Endothelial cell of umbilical vein (primary cell): Measurements from ENCODE around the gene SLC26A8.

Experiments used
- EZH2 ChIP-seq: IDR thresholded peaks from 2 replicates; pipeline ENCODE4 v1.6.1; 2012; ENCODE audit warnings: borderline replicate concordance, low read depth, mild to moderate bottlenecking, moderate library complexity, low read length, inconsistent platforms; ENCODE audit not compliant: severe bottlenecking
- FOS ChIP-seq: IDR thresholded peaks from 2 replicates; pipeline ENCODE4 v1.6.1; 2011; ENCODE audit warnings: mild to moderate bottlenecking, low read length, moderate library complexity, borderline replicate concordance; ENCODE audit not compliant: insufficient read depth
- GATA2 ChIP-seq: IDR thresholded peaks from 2 replicates; pipeline ENCODE4 v1.7.0; 2011; ENCODE audit warnings: low read depth, mild to moderate bottlenecking, moderate library complexity, mixed read lengths, low read length; ENCODE audit not compliant: insufficient read length, insufficient read depth
- JUN ChIP-seq: IDR thresholded peaks from 2 replicates; pipeline ENCODE4 v1.6.1; 2011; ENCODE audit warnings: borderline replicate concordance, low read depth; ENCODE audit not compliant: insufficient read length, insufficient read depth
- POLR2A ChIP-seq: IDR thresholded peaks from 2 replicates; pipeline ENCODE4 v1.6.1; 2012; ENCODE audit warnings: low read depth, mild to moderate bottlenecking, control low read depth, low read length
- POLR2AphosphoS5 ChIP-seq: IDR thresholded peaks from 2 replicates; pipeline ENCODE4 v1.6.1; 2012; ENCODE audit warnings: low read depth, mild to moderate bottlenecking, control low read depth, low read length, moderate library complexity; ENCODE audit not compliant: insufficient read depth
- TF ChIP-seq, protein P1 (sequence below), 2 donors: IDR thresholded peaks; 1 replicate in 1 of 2; 2 replicates in 1 of 2; pipeline ENCODE4 v1.5.1; 2011; ENCODE audit warnings: low read length in 2 of 2, mild to moderate bottlenecking in 2 of 2, moderate library complexity in 2 of 2, control low read depth in 1 of 2, inconsistent platforms in 1 of 2, low read depth in 1 of 2; ENCODE audit not compliant: insufficient read depth in 1 of 2; ENCODE audit errors: extremely low read depth in 1 of 2
- TF ChIP-seq, protein P2 (sequence below): IDR thresholded peaks from 2 replicates; pipeline ENCODE4 v1.6.1; 2011; ENCODE audit not compliant: insufficient read depth, insufficient read length

DNA sequence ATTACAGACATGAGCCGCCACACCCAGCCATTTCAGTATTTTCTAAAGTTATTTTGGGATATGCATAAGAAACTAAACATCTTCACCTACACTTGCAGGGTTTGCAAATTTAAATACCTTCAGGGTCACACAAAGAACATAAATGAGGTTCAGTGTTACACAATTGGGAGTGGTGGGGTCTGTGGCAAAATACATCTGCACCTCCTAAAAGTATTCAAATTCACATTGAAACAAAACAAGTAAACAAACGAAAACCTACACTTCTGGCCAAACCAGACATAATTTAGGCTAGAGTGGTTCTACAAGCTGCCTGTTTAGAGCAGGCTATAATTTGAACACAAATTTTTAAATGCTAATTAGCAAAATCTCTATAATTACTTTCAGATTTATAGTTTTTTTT lies 37.8 kb upstream of the SLC26A8 start:
- TF ChIP-seq, protein P1, sequence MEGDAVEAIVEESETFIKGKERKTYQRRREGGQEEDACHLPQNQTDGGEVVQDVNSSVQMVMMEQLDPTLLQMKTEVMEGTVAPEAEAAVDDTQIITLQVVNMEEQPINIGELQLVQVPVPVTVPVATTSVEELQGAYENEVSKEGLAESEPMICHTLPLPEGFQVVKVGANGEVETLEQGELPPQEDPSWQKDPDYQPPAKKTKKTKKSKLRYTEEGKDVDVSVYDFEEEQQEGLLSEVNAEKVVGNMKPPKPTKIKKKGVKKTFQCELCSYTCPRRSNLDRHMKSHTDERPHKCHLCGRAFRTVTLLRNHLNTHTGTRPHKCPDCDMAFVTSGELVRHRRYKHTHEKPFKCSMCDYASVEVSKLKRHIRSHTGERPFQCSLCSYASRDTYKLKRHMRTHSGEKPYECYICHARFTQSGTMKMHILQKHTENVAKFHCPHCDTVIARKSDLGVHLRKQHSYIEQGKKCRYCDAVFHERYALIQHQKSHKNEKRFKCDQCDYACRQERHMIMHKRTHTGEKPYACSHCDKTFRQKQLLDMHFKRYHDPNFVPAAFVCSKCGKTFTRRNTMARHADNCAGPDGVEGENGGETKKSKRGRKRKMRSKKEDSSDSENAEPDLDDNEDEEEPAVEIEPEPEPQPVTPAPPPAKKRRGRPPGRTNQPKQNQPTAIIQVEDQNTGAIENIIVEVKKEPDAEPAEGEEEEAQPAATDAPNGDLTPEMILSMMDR (IDR thresholded peaks at IDR 0.05; ENCODE audit: extremely low read depth in 1 of 2, insufficient read depth in 1 of 2, low read depth in 1 of 2, low read length in 2 of 2), result no peak
- no peak for TF ChIP-seq POLR2A
- TF ChIP-seq JUN, result no peak
- TF ChIP-seq EZH2, result no peak
- TF ChIP-seq POLR2AphosphoS5, result no peak
- TF ChIP-seq, protein P2, sequence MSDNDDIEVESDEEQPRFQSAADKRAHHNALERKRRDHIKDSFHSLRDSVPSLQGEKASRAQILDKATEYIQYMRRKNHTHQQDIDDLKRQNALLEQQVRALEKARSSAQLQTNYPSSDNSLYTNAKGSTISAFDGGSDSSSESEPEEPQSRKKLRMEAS, result no peak
- no peak for TF ChIP-seq GATA2
- TF ChIP-seq FOS, result no peak
